HepG2 (cell line): ENCODE results near the gene TRIM37. TPM values are rescaled to one million over a fixed set of nuclear protein-coding genes. Genes with fewer than 3 reads are reported as not detected.
A peak's percentile ranks its signal among the peaks of the same experiment; 100 is the strongest.
"Not testable (repeated sequence)": the region's sequence is repeated elsewhere in the genome, so short reads cannot be mapped to it uniquely, and the experiment has no call there.

Experiments
- ATAC-seq: fragments of 200-7000 bp; cut with Tn5 transposase; 3 replicates; pipeline ENCODE4 v1.9.1; 2020; ENCODE audit warnings: mild to moderate bottlenecking, moderate library complexity
- BruUV-seq: library from RNA; stranded (reverse); fragments of 400-500 nt; replicated peaks from 2 replicates; lab custom pipeline; 2021; lab: Mats Ljungman, UMichigan
- CTCF ChIA-PET: fragments of 300-600 bp; formaldehyde crosslinking; extraction: SDS; loops from one replicate; lab custom pipeline; 2021; ENCODE audit warnings: low total read pairs, inconsistent platforms, low intra/inter-chr PET ratio; lab: Yijun Ruan, JAX
- POLR2A ChIA-PET: fragments of 350-600 bp; sonication (Branson Sonifier 250); formaldehyde crosslinking; loops from one replicate; lab custom pipeline; 2020; ENCODE audit warnings: antibody characterized with exemption, inconsistent platforms; lab: Yijun Ruan, JAX
- DNase-seq: peaks from one replicate; pipeline ENCODE4 v3.0.0-alpha.2; 2015; ENCODE audit warnings: low spot score
- FAIRE-seq: peaks from 3 replicates; lab custom pipeline; 2011; peaks lifted over from hg19 to GRCh38; lab: Jason Lieb, UNC
- H2AFZ ChIP-seq: one replicate; pipeline ENCODE4 v1.6.1; 2011; ENCODE audit warnings: low read length, inconsistent platforms
- H3K27ac ChIP-seq: fragments of 300-600 bp; 3 replicates; pipeline ENCODE4 v1.8.0; 2011; ENCODE audit warnings: mixed run types, mild to moderate bottlenecking, mixed read lengths, low read length, inconsistent platforms; ENCODE audit not compliant: insufficient read depth; ENCODE audit errors: extremely low read length
- H3K27me3 ChIP-seq, 2 experiments: fragments of 200-600 bp in 1 of 2; 2 replicates in 1 of 2; 3 replicates in 1 of 2; pipeline versions ENCODE4 v1.6.0 to v1.8.0; 2011; ENCODE audit warnings: low read length in 2 of 2, mild to moderate bottlenecking in 2 of 2, moderate library complexity in 2 of 2, inconsistent platforms in 1 of 2; ENCODE audit not compliant: insufficient read depth in 2 of 2, control insufficient read depth in 1 of 2
- H3K36me3 ChIP-seq, 2 experiments: fragments of 200-600 bp in 1 of 2; replicated peaks in 1 of 2; 2 replicates in 1 of 2; 3 replicates in 1 of 2; pipeline versions ENCODE4 v1.5.1 to v1.8.0; 2011; ENCODE audit warnings: low read length in 2 of 2, inconsistent platforms in 1 of 2; ENCODE audit not compliant: insufficient read depth in 2 of 2, control insufficient read depth in 1 of 2
- H3K4me1 ChIP-seq: 2 replicates; pipeline ENCODE4 v1.5.1; 2012; ENCODE audit warnings: low read length, inconsistent platforms; ENCODE audit not compliant: insufficient read depth
- H3K4me2 ChIP-seq: 2 replicates; pipeline ENCODE4 v1.6.0; 2011; ENCODE audit warnings: low read depth, low read length, inconsistent platforms
- H3K4me3 ChIP-seq, 3 experiments: fragments of 200-600 bp in 1 of 3; sonication (generic), shearing (Covaris generic) in 1 of 3; replicated peaks in 1 of 3; 2 replicates each; pipeline ENCODE4 v1.5.1; 2011 to 2016; ENCODE audit warnings: low read length in 3 of 3, inconsistent platforms in 2 of 3, low read depth in 2 of 3, mild to moderate bottlenecking in 2 of 3, control low read depth in 1 of 3, mixed read lengths in 1 of 3; ENCODE audit not compliant: insufficient read depth in 1 of 3
- H3K79me2 ChIP-seq: one replicate; pipeline ENCODE4 v1.6.1; 2011; ENCODE audit warnings: low read length, inconsistent platforms; ENCODE audit not compliant: insufficient read depth
- H3K9ac ChIP-seq: 2 replicates; pipeline ENCODE4 v1.6.0; 2011; ENCODE audit warnings: mild to moderate bottlenecking, low read depth, low read length, inconsistent platforms; ENCODE audit not compliant: insufficient read depth
- H3K9me3 ChIP-seq: 2 replicates; pipeline ENCODE4 v1.5.1; 2012; ENCODE audit warnings: mild to moderate bottlenecking, low read length
- H4K20me1 ChIP-seq: 2 replicates; pipeline ENCODE4 v1.6.0; 2011; ENCODE audit warnings: inconsistent platforms, mild to moderate bottlenecking, low read length, moderate library complexity; ENCODE audit not compliant: insufficient read depth
- ARNTL ChIP-seq: sonication (generic); formaldehyde crosslinking; IDR thresholded peaks from 2 replicates; pipeline ENCODE4 v1.4.0; 2020; ENCODE audit warnings: mild to moderate bottlenecking, missing genetic modification reagents
- FOSL2 ChIP-seq: sonication (generic); formaldehyde crosslinking; IDR thresholded peaks from 2 replicates; pipeline ENCODE4 v1.4.0; 2020; ENCODE audit warnings: missing genetic modification reagents
- POLR2AphosphoS5 ChIP-seq: IDR thresholded peaks from 2 replicates; pipeline ENCODE4 v1.6.1; 2012; ENCODE audit warnings: low read depth, low read length
- RBM39 ChIP-seq: fragments of 200-400 bp; formaldehyde crosslinking; IDR thresholded peaks from one replicate; pipeline ENCODE4 v1.6.1; 2018; ENCODE audit warnings: antibody characterized with exemption, mild to moderate bottlenecking, low read depth, low read length; ENCODE audit not compliant: poor library complexity, severe bottlenecking
- REL ChIP-seq: sonication (generic); formaldehyde crosslinking; conservative IDR thresholded peaks from 2 replicates; pipeline ENCODE4 v1.8.0; 2022; ENCODE audit warnings: mild to moderate bottlenecking, missing genetic modification reagents, moderate library complexity
- THAP11 ChIP-seq: IDR thresholded peaks from 2 replicates; pipeline ENCODE4 v1.6.1; 2016; ENCODE audit warnings: missing biosample characterization, missing genetic modification reagents
- ZNF17 ChIP-seq: sonication (generic); formaldehyde crosslinking; IDR thresholded peaks from 2 replicates; pipeline ENCODE4 v1.5.0; 2020; ENCODE audit warnings: mild to moderate bottlenecking, missing genetic modification reagents
- ZNF225 ChIP-seq: sonication (generic); formaldehyde crosslinking; IDR thresholded peaks from 2 replicates; pipeline ENCODE4 v1.4.0; 2020; ENCODE audit warnings: mild to moderate bottlenecking, missing genetic modification reagents
- ZNF292 ChIP-seq: sonication (generic); formaldehyde crosslinking; IDR thresholded peaks from 2 replicates; pipeline ENCODE4 v1.8.1; 2022; ENCODE audit warnings: mild to moderate bottlenecking, low read depth, missing genetic modification reagents, borderline replicate concordance
- ZNF747 ChIP-seq: sonication (generic); formaldehyde crosslinking; IDR thresholded peaks from 2 replicates; pipeline ENCODE4 v1.8.1; 2023; ENCODE audit warnings: missing genetic modification reagents, mild to moderate bottlenecking, borderline replicate concordance
- WGBS: methylation state at CpG from one replicate; pipeline ENCODE4 v1.1.6; 2017; ENCODE audit warnings: low lambda C conversion rate; 5-methylcytosine and 5-hydroxymethylcytosine counted together
- in situ Hi-C: cut with HindIII; loops from 2 replicates; pipeline ENCODE4 v1.10.0; 2017; ENCODE audit warnings: low pct_unique_long_range_greater_than_20kb; ENCODE audit not compliant: extremely low pct_ligation_motif_present
- intact Hi-C: fragments of 100-400 bp; cut with micrococcal nuclease; formaldehyde crosslinking; loops from one replicate; pipeline ENCODE4 v1.10.0; 2022; ENCODE audit not compliant: unreplicated experiment
- polyA plus RNA-seq, 8 experiments: library from polyadenylated mRNA; depleted of rRNA in 3 of 8; stranded (reverse) in 7 of 8; unstranded in 1 of 8; fragments of >200 nt; fragmentation: Illumina TruSeq in 4 of 8; extraction: Trizol in 4 of 8; gene quantifications; 2 replicates each; pipeline versions ENCODE4 v1.2.1 to v1.2.3, GENCODE V29; 2011 to 2016; ENCODE audit warnings: low read depth in 4 of 8, missing spikeins in 1 of 8, mixed read lengths in 1 of 8; ENCODE audit not compliant: insufficient read depth in 1 of 8
- total RNA-seq, 5 experiments: library from RNA; depleted of rRNA; stranded (reverse); fragments of >200 nt; fragmentation: Illumina TruSeq; extraction: Trizol; gene quantifications; 2 replicates each; pipeline ENCODE4 v1.2.3, GENCODE V29; 2016; ENCODE audit warnings: low read depth in 1 of 5
- TF ChIP-seq, protein P1 (sequence below): sonication (generic); formaldehyde crosslinking; IDR thresholded peaks from 2 replicates; pipeline ENCODE4 v1.8.0; 2022; ENCODE audit warnings: mild to moderate bottlenecking, missing genetic modification reagents
- TF ChIP-seq, protein P2 (sequence below): sonication (generic); formaldehyde crosslinking; IDR thresholded peaks from 2 replicates; pipeline ENCODE4 v1.8.0; 2022; ENCODE audit warnings: missing genetic modification reagents, mild to moderate bottlenecking, moderate library complexity, borderline replicate concordance

The TRIM37 gene
- total and polyA plus RNA-seq, 2 of the 13 experiments (the other 11 are each of a cell fraction or from before 2014, with no cell fraction given), result 12.4 to 39.1 TPM

DNA sequence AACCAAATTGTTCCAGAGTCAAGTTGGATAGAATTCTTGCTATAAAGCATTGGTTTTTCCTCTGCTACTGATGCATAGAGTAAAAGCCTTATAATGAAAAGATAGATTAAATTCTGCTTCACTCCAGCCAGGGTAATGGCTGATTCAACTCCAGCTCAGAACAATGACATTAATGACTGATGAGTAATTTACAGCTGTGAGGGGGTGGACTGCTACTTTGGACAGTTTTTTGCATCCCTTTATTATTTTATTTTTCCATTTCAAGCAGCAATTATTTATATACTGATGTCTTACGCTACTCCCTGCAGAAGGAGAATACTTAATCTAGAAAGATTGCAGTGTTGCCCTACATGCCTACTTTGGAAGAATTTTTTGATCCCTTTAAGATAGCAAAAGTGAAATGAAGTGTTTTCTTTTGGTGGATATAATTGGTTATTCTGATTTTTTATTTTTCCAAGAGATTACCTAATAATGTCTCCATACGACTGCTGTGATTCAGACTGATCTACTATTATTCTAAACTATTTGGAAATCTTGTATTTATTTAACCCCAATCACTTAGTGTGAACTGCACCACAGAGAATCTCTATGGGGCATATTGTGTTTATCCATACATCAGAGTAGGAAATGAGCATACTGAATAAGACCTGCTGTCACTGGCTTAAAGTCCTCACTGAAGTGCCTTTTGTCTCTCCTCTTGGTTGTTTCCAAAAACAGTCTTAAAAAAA is 149.5 kb downstream of the TRIM37 start:
- in situ Hi-C loops, result no loop called here
- ATAC-seq, result no peak
- Histone ChIP-seq H2AFZ (no peak overlapping the region), H3K36me3 (no peaks in the 10 kb centered on the region), H3K4me2 (no peak overlapping the region), H3K27me3 (no peaks in the 10 kb centered on the region), H3K9me3 (no peaks in the 10 kb centered on the region), H3K4me1 (peaks cover 5% of the 10 kb centered on the region; the same call in 1 of the 2 replicates), H3K9ac (no peak overlapping the region), H4K20me1 (no peaks in the 10 kb centered on the region), H3K4me3 (no peak overlapping the region), H3K79me2 (no peaks in the 10 kb centered on the region), H3K27ac (no peak overlapping the region)
- TF ChIP-seq ZNF747 (CRISPR knock-in tag) (no peak), REL (CRISPR knock-in tag) (no peak), POLR2AphosphoS5 (no peak), THAP11 (CRISPR knock-in tag) (no peak), ARNTL (CRISPR knock-in tag) (no peak), RBM39 (no peak), ZNF225 (CRISPR knock-in tag) (no peak), ZNF292 (CRISPR knock-in tag) (no peak), ZNF17 (CRISPR knock-in tag) (no peak), FOSL2 (no peak)
- TF ChIP-seq, protein P1, sequence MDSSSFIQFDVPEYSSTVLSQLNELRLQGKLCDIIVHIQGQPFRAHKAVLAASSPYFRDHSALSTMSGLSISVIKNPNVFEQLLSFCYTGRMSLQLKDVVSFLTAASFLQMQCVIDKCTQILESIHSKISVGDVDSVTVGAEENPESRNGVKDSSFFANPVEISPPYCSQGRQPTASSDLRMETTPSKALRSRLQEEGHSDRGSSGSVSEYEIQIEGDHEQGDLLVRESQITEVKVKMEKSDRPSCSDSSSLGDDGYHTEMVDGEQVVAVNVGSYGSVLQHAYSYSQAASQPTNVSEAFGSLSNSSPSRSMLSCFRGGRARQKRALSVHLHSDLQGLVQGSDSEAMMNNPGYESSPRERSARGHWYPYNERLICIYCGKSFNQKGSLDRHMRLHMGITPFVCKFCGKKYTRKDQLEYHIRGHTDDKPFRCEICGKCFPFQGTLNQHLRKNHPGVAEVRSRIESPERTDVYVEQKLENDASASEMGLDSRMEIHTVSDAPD, result no peak
- TF ChIP-seq, protein P2, sequence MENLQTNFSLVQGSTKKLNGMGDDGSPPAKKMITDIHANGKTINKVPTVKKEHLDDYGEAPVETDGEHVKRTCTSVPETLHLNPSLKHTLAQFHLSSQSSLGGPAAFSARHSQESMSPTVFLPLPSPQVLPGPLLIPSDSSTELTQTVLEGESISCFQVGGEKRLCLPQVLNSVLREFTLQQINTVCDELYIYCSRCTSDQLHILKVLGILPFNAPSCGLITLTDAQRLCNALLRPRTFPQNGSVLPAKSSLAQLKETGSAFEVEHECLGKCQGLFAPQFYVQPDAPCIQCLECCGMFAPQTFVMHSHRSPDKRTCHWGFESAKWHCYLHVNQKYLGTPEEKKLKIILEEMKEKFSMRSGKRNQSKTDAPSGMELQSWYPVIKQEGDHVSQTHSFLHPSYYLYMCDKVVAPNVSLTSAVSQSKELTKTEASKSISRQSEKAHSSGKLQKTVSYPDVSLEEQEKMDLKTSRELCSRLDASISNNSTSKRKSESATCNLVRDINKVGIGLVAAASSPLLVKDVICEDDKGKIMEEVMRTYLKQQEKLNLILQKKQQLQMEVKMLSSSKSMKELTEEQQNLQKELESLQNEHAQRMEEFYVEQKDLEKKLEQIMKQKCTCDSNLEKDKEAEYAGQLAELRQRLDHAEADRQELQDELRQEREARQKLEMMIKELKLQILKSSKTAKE (CRISPR knock-in tag), result no peak
- BruUV-seq, result no TSS peak
- intact Hi-C loops, result no loop called here
- no peak for FAIRE-seq
- CTCF ChIA-PET, result no interaction called here
- 47% methylated on average over 2 of the region's 2 CpGs for WGBS
- POLR2A ChIA-PET, result no interaction called here
- DNase-seq, result peak; percentile 18

DNA sequence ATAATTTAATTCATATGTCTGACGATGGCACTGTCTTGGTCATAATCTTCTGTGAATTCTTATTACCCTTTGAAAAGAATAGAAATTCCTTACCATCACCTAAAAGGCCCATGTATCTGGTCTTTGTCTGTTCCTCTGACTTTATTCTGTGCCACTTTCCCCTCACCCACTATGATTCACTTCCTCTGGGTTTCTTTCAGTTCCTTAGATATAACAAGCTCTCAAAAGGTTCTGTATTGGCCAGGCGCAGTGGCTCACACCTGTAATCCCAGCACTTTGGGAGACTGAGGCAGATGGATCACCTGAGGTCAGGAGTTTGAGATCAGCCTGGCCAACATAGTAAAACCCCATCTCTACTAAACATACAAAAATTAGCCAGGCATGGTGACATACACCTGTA is 152.3 kb downstream of the TRIM37 start:
- H3K4me2 ChIP-seq, in situ Hi-C loops, POLR2A ChIA-PET, FAIRE-seq, CTCF ChIA-PET, H3K36me3 ChIP-seq, H3K79me2 ChIP-seq, intact Hi-C loops, DNase-seq, H3K9ac ChIP-seq, H4K20me1 ChIP-seq, BruUV-seq, H3K4me3 ChIP-seq, H2AFZ ChIP-seq, ATAC-seq, H3K27ac ChIP-seq, H3K4me1 ChIP-seq, H3K27me3 ChIP-seq: not testable (repeated sequence)
- H3K9me3 ChIP-seq, result peaks cover 23% of the 10 kb centered on the region
- 67% methylated on average over 2 of the region's 2 CpGs for WGBS
